Esophagus squamous epithelium (tissue), 4 donors: ENCODE results near the gene CSRP2.

Source experiments
- POLR2A ChIP-seq, 4 donors: fragments of 450-650 bp; IDR thresholded peaks; one replicate each; pipeline ENCODE4 v1.6.1; 2017; ENCODE audit warnings: antibody characterized with exemption in 4 of 4, mild to moderate bottlenecking in 4 of 4, moderate library complexity in 3 of 4
- TF ChIP-seq, protein P1 (sequence below), 6 experiments: fragments of 450-650 bp in 4 of 6; fragments of 200-600 bp in 2 of 6; sonication (generic) in 2 of 6; IDR thresholded peaks; one replicate each; pipeline ENCODE4 v1.5.1; 2016 to 2019; ENCODE audit warnings: antibody characterized with exemption in 6 of 6, mild to moderate bottlenecking in 4 of 6, moderate library complexity in 4 of 6

- TF ChIP-seq, protein P1, sequence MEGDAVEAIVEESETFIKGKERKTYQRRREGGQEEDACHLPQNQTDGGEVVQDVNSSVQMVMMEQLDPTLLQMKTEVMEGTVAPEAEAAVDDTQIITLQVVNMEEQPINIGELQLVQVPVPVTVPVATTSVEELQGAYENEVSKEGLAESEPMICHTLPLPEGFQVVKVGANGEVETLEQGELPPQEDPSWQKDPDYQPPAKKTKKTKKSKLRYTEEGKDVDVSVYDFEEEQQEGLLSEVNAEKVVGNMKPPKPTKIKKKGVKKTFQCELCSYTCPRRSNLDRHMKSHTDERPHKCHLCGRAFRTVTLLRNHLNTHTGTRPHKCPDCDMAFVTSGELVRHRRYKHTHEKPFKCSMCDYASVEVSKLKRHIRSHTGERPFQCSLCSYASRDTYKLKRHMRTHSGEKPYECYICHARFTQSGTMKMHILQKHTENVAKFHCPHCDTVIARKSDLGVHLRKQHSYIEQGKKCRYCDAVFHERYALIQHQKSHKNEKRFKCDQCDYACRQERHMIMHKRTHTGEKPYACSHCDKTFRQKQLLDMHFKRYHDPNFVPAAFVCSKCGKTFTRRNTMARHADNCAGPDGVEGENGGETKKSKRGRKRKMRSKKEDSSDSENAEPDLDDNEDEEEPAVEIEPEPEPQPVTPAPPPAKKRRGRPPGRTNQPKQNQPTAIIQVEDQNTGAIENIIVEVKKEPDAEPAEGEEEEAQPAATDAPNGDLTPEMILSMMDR (IDR thresholded peaks at IDR 0.05) = no peak
- no peak for TF ChIP-seq POLR2A (IDR thresholded peaks at IDR 0.05)
These were observed 2.3 kb upstream of the CSRP2 start for GRCh38 chr12:76881142-76881541.
